Measurements from ENCODE around the gene FBXO21. TPM values are rescaled to one million over a fixed set of nuclear protein-coding genes. Genes with fewer than 3 reads are reported as not detected.
A peak's percentile ranks its signal among the peaks of the same experiment; 100 is the strongest.

FBXO21 gene
- total and polyA plus RNA-seq, 2 of the 13 experiments (the other 11 are each of a cell fraction or from before 2014, with no cell fraction given), result 15.6 to 32.5 TPM

- TF ChIP-seq HOXA5 (CRISPR knock-in tag; IDR thresholded peaks at IDR 0.05) (no peak), ZNF34 (CRISPR knock-in tag; IDR thresholded peaks at IDR 0.05; ENCODE audit: borderline replicate concordance) (no peak), ZSCAN20 (CRISPR knock-in tag; IDR thresholded peaks at IDR 0.05; ENCODE audit: borderline replicate concordance) (no peak), KMT2B (CRISPR knock-in tag; IDR thresholded peaks at IDR 0.05) (peak; percentile 12; the same call in 1 of the 2 replicates), E2F5 (CRISPR knock-in tag; conservative IDR thresholded peaks at IDR 0.05) (no peak), KAT2B (IDR thresholded peaks at IDR 0.05; ENCODE audit: borderline replicate concordance, low read depth, low read length) (peak; percentile 20; the same call in 1 of the 2 replicates), MTA1 (CRISPR knock-in tag; IDR thresholded peaks at IDR 0.05; ENCODE audit: borderline replicate concordance) (no peak), BCL6 (CRISPR knock-in tag; IDR thresholded peaks at IDR 0.05) (no peak), ZNF274 (CRISPR knock-in tag; IDR thresholded peaks at IDR 0.05) (no peak), RBAK (CRISPR knock-in tag; IDR thresholded peaks at IDR 0.05) (0 out of 2 replicates have a peak, but pooled peaks have one; percentile 22), NR2C2 (CRISPR knock-in tag; IDR thresholded peaks at IDR 0.05; ENCODE audit: borderline replicate concordance) (peak; percentile 0; the same call in 1 of the 2 replicates), ZNF816 (CRISPR knock-in tag; IDR thresholded peaks at IDR 0.05; ENCODE audit: borderline replicate concordance) (no peak), ZNF75D (CRISPR knock-in tag; IDR thresholded peaks at IDR 0.05; ENCODE audit: borderline replicate concordance) (no peak), ASH2L (IDR thresholded peaks at IDR 0.05; ENCODE audit: insufficient read length, low read depth, low read length) (peak; percentile 36), SMAD3 (CRISPR knock-in tag; IDR thresholded peaks at IDR 0.05) (no peak), ZNF510 (CRISPR knock-in tag; IDR thresholded peaks at IDR 0.05; ENCODE audit: low read depth) (no peak), HMGXB4 (CRISPR knock-in tag; IDR thresholded peaks at IDR 0.05; ENCODE audit: borderline replicate concordance in 1 of 2, low read depth in 1 of 2) (no peak), CEBPZ (IDR thresholded peaks at IDR 0.05; ENCODE audit: low read length) (no peak), PHF8 (CRISPR knock-in tag; IDR thresholded peaks at IDR 0.05) (no peak), NKX3-1 (CRISPR knock-in tag; IDR thresholded peaks at IDR 0.05) (no peak), TBL1XR1 (IDR thresholded peaks at IDR 0.05; ENCODE audit: borderline replicate concordance, low read length, partially characterized antibody) (no peak), ZNF724P (CRISPR knock-in tag; IDR thresholded peaks at IDR 0.05; ENCODE audit: borderline replicate concordance) (no peak)
- TF ChIP-seq, protein P1, sequence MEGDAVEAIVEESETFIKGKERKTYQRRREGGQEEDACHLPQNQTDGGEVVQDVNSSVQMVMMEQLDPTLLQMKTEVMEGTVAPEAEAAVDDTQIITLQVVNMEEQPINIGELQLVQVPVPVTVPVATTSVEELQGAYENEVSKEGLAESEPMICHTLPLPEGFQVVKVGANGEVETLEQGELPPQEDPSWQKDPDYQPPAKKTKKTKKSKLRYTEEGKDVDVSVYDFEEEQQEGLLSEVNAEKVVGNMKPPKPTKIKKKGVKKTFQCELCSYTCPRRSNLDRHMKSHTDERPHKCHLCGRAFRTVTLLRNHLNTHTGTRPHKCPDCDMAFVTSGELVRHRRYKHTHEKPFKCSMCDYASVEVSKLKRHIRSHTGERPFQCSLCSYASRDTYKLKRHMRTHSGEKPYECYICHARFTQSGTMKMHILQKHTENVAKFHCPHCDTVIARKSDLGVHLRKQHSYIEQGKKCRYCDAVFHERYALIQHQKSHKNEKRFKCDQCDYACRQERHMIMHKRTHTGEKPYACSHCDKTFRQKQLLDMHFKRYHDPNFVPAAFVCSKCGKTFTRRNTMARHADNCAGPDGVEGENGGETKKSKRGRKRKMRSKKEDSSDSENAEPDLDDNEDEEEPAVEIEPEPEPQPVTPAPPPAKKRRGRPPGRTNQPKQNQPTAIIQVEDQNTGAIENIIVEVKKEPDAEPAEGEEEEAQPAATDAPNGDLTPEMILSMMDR (CRISPR knock-in tag; IDR thresholded peaks at IDR 0.05), result no peak
Measured at GRCh38 chr12:117189725-117190209, 503 bp downstream of the FBXO21 start (continued).

All from HepG2 (cell line).